Activated naive CD8-positive, alpha-beta T cell (primary cell): ENCODE measurements around the gene PITPNM3.

Source experiments
- H3K27ac Mint-ChIP-seq: one replicate; pipeline ENCODE4 v1.8.0; 2021; ENCODE audit warnings: mixed read lengths
- H3K27me3 Mint-ChIP-seq: one replicate; pipeline ENCODE4 v1.8.0; 2021; ENCODE audit warnings: mixed read lengths
- H3K36me3 Mint-ChIP-seq: one replicate; pipeline ENCODE4 v1.8.0; 2021; ENCODE audit warnings: mixed read lengths
- H3K4me1 Mint-ChIP-seq: one replicate; pipeline ENCODE4 v1.8.0; 2021; ENCODE audit warnings: low read depth, mixed read lengths
- H3K4me3 Mint-ChIP-seq: one replicate; pipeline ENCODE4 v1.8.0; 2021; ENCODE audit warnings: mild to moderate bottlenecking, mixed read lengths
- H3K9me3 Mint-ChIP-seq: one replicate; pipeline ENCODE4 v1.8.0; 2021; ENCODE audit warnings: low read depth, mixed read lengths

The PITPNM3 gene

DNA sequence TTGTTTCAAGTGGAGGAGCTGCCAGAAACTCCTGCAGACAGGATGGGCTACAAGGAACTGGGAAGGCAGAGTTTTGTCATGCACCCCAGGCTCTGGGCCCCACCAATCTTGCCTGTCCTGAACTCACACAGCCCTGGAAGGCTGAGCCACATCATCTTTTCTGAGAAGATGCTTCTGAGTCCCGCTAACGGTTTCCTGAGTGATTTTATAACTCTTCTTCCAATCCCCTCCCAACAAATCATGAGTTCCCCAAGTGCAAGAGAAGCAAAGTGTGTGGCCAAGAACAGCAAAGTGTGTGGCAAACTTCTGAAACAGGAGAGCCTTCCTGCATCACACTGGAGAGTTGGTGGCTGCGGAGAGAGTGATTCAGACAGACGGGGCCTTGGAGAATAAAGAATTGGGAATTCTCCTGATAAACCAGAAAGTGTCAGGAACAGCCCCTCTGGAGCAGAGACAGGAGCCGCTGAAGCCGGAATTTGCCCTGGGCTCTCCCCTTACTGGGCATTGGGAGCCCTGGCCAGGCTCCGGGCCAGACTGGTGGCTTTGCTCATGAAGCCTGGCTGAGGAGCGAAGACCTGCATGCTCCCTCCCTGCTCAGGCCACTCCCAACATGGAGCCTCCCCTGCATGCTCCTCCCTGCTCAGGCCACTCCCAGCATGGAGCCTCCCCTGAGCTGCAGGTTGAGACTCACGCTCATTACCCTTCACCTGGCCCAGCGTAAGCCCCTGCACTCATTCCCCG is 47.2 kb downstream of the PITPNM3 start:
- peaks cover 3% of the 10 kb centered on the region for H3K27me3 Mint-ChIP-seq
- no peak overlapping the region for H3K4me3 Mint-ChIP-seq
- no peaks in the 10 kb centered on the region for H3K4me1 Mint-ChIP-seq
- H3K9me3 Mint-ChIP-seq: no peaks in the 10 kb centered on the region
- H3K27ac Mint-ChIP-seq: no peak overlapping the region
- H3K36me3 Mint-ChIP-seq: peaks cover under 1% of the 10 kb centered on the region

DNA sequence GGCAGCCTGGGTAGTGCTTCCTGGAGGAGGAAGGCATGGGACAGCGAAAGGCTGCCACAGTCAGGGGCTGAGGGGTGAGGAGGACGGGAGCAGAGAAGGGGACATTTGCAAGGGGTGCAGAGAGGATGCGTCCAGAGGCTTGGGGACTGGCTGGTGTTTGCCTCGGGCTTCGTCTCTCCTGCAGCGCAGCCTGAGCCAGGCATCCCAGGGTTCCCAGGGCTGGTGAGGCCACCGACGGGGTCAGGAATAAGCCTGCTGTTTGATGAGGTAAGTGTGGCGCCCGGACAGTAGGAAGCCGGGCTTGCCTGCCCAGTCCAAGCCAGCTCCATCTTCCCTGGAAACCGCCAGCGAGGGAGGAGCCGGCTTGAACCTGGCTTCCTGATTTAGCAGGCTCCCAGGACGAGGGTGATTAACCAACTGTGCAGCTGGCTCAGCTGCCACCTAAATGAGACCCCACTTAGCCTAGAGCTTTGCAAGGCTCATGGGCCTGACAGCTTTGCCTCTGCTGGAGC is 47.8 kb downstream of the PITPNM3 start:
- Mint-ChIP-seq H3K4me3 (no peak overlapping the region), H3K27ac (no peak overlapping the region), H3K27me3 (peaks cover 3% of the 10 kb centered on the region), H3K9me3 (no peaks in the 10 kb centered on the region), H3K4me1 (no peaks in the 10 kb centered on the region), H3K36me3 (peaks cover 6% of the 10 kb centered on the region)

DNA sequence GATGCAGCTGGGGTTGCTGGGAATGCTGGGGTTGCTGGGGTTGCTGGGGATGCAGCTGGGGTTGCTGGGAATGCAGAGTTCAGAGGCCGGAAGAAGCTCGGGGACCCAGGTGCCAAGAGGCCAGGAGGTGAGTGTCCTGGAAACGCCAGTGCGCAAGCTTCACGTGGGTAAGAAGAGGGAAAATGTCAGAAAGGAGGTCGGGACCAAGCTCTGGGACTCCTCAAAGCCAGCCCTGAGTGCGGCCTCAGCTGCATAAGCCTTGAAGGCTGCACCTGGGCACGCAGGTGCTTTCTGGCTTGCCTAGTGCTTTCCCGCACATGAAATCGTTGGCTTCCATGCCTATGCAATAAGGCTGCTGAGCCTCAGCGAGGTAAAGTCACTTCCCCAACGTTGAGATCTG is 48.3 kb downstream of the PITPNM3 start:
- Mint-ChIP-seq H3K9me3 (no peaks in the 10 kb centered on the region), H3K4me1 (no peaks in the 10 kb centered on the region), H3K27me3 (no peaks in the 10 kb centered on the region), H3K4me3 (no peak overlapping the region), H3K36me3 (peaks cover 6% of the 10 kb centered on the region), H3K27ac (no peak overlapping the region)

DNA sequence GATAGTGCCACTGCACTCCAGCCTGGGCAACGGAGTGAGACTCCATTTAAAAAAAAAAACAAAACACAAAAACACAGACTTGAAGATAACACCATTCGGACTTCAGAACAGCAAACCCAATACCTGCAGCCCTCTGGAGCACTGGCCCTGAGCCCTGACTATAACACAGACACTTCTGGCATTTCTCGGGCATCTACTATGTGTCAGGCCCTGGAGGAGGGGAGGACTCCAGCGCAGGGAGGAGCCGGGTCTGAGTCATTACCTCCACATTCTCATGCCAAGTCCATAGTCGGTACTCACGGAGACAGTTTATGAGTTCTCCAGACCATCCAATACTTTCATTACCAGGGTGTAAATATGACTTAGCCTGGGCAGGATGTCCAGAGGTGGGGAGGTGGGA is 48.8 kb downstream of the PITPNM3 start:
- Mint-ChIP-seq H3K27ac (no peak overlapping the region), H3K9me3 (no peaks in the 10 kb centered on the region), H3K27me3 (no peaks in the 10 kb centered on the region), H3K36me3 (peaks cover 6% of the 10 kb centered on the region), H3K4me3 (no peak overlapping the region), H3K4me1 (no peaks in the 10 kb centered on the region)

DNA sequence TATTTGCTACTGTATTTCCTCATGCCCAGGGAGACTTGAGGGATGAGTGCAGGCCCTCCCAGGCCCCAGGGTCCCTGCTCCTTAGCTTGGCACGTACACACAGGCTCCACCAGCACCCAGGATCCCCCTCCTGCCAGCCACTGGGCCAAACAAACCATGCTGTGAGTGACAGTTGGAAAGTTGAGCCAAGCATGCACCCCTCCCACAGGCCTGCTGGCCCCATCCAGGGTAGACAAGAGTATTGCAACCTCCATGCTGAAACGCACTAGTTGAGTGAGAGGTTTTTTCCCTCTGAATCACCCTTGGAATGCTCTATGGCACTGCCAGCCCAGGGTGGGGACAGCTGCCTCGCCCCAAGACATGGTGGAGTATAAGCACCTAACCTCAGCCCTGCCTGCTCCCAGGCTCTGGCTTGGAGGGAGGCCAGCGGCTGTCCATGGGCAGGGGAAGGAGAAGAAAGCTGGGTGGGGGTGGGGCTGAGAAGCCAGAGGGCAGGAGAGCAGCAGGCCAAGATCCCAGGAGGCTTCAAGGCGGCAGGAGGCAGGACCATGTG is 49.6 kb downstream of the PITPNM3 start:
- H3K27me3 Mint-ChIP-seq: no peaks in the 10 kb centered on the region
- H3K9me3 Mint-ChIP-seq: no peaks in the 10 kb centered on the region
- H3K4me1 Mint-ChIP-seq: no peaks in the 10 kb centered on the region
- H3K36me3 Mint-ChIP-seq: peaks cover 6% of the 10 kb centered on the region
- H3K27ac Mint-ChIP-seq: no peak overlapping the region
- no peak overlapping the region for H3K4me3 Mint-ChIP-seq

DNA sequence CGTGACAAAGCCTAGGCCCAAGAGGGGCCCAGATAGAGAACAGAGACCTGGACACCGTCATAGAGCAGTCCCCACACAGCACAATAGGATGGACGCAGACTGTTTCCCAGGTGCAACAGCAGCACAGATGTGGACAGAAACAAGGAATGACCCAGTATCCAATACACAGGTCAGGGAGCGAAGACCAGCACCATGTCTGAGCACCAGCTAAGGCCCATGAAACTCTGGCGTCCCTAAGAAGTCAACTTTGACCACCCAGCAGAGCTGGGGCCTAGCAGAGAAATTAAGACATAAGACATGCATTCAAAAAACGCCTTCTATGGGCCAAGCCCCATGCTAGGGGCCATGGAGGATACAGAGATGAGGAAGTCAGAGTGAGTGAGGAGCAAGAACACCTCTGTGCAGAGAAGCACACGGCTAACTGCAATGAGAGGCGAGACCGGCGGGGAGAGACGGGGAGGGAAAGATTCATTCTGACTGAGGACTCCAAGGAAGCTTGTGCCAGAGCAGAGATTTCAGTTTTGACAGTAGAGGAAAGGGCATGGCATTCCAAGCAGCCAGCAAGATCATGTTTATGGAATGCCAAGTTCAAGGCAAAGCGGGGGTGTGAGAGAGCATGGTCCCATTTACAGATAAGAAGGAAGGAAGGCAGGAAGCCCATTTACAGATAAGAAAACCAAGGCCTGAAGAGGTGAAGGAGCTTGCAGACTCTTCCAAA is 50.8 kb downstream of the PITPNM3 start:
- no peak overlapping the region for H3K4me3 Mint-ChIP-seq
- H3K9me3 Mint-ChIP-seq: no peaks in the 10 kb centered on the region
- no peaks in the 10 kb centered on the region for H3K27me3 Mint-ChIP-seq
- H3K4me1 Mint-ChIP-seq: no peaks in the 10 kb centered on the region
- peaks cover 6% of the 10 kb centered on the region for H3K36me3 Mint-ChIP-seq
- no peak overlapping the region for H3K27ac Mint-ChIP-seq

DNA sequence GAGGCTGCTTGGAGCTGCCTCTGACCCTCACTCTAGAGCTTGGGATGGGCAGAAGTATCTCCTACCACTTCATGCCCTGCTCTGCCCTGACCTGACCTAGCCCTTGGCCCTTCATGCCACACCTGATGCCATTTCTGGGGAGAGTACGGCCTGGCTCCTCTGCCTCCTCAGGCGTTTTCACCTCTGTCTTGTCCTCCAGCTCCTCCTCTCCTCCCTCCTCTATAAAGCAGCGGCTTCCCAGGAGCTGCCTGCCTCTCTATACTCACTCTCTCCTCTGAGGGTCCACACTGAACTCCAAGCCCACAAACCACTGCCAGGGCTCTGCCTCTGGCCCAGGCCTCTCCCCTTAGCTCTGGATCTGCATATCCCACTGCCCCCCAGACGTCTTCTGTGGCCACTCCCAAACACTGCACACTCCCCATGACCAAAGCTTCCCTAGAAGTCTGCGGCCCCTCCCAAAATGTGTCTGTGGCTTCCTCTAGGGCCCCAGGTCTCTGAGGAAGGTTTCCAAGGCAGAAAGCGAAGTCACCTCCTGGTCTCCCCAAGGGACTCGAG is 52.6 kb downstream of the PITPNM3 start:
- H3K27me3 Mint-ChIP-seq: no peaks in the 10 kb centered on the region
- H3K9me3 Mint-ChIP-seq: no peaks in the 10 kb centered on the region
- no peaks in the 10 kb centered on the region for H3K4me1 Mint-ChIP-seq
- no peak overlapping the region for H3K27ac Mint-ChIP-seq
- peaks cover 6% of the 10 kb centered on the region for H3K36me3 Mint-ChIP-seq
- no peak overlapping the region for H3K4me3 Mint-ChIP-seq

DNA sequence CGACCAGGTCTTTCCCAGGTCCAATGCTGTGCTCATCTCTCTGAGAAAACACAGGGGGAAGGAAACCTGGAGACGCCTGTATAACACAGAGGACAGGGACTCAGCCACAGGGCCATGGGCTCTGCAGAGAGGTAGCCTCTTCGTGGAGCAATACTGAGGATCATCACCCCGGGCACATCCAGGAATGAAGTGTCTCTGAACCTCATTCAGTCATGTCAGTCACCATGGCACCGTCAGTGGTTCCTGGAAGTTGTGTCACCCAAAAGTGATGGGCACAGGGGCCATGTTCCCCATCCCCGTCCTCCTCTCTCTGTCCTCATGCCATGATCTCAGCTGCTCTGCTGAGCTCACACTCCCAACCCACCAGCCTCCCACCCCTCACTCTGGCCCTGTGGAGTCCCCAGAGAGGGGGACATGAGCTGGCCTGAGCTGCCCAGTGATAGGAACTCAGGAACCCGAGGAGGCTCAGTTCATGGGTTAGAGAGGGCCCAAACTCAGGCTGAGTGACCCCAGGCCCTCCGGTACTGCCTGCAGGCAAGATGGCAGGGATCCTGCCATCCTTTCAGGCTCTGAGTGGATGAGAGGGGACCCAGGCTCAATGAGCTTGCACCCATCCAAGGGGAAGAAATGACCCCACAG is 53.4 kb downstream of the PITPNM3 start:
- no peak overlapping the region for H3K27ac Mint-ChIP-seq
- no peaks in the 10 kb centered on the region for H3K4me1 Mint-ChIP-seq
- no peak overlapping the region for H3K4me3 Mint-ChIP-seq
- no peaks in the 10 kb centered on the region for H3K9me3 Mint-ChIP-seq
- H3K36me3 Mint-ChIP-seq: peaks cover 6% of the 10 kb centered on the region
- no peaks in the 10 kb centered on the region for H3K27me3 Mint-ChIP-seq

DNA sequence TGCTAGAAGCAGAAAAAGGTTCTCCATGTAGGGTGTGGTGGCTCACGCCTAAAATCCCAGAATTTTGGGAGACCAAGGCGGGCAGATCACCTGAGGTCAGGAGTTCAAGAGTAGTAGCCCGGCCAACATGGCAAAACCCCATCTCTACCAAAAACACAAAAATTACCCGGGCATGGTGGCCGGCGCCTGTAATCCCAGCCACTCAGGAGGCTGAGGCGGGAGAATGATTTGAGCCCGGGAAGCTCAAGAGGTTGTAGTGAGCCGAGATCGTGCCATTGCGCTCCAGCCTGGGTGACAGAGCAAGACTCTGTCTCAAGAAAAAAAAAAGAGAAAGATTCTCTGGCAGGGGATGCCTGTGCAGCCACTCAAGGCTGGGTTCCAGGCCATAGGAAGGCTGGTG is 54.2 kb downstream of the PITPNM3 start:
- Mint-ChIP-seq H3K27me3 (no peaks in the 10 kb centered on the region), H3K4me1 (no peaks in the 10 kb centered on the region), H3K9me3 (no peaks in the 10 kb centered on the region), H3K27ac (no peak overlapping the region), H3K4me3 (no peak overlapping the region), H3K36me3 (peaks cover 6% of the 10 kb centered on the region)

DNA sequence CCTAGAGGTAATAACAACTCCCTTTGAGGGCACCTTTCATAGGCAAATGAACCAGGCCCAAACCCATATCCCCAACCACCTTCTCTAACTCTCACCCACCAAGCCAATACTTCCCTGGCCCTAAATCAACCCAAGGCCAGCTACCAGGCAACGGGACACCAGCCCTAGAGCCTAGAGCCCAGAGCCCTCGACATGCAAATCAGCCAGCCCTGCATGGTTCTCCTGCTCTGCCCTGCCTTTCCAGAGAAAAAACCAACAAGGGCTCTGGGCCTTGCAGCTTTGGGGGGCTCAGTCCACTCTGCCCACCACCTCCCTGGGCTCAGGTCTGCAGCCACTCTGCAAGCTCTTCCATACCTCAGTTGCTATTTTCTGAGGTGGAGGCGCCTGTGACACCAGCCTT is 55.0 kb downstream of the PITPNM3 start:
- Mint-ChIP-seq H3K36me3 (peaks cover 6% of the 10 kb centered on the region), H3K27ac (no peak overlapping the region)

DNA sequence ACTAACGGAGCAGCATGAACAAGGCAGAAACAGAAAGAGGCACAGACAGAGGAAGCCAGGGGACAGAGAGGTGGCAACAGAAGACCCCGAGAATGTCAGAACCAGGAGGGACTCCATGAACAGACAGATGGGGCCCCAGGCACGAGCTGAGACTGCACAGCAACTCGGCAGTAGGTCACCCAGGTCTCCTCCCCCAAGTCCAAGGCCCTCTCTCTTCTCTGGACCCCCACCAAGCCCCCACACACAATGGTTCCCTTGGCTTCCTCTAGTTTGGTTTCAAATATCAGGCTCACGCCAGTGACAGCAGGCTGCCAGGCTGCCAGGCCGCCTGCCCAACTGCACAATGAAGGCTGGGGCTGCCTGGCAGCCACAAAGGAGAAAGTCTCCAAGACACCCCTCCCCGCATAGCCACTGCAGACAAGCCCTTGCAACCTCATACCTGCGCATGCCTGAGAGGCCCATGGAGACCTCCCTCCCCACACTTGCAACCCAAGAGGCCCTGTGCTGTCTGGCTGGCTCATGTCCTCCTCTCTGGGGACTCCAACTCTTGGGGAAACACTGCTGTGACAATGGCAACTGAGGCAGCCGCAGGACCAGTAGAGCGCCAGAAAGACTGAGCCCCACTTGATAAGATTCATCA is 57.3 kb downstream of the PITPNM3 start:
- Mint-ChIP-seq H3K4me1 (peaks cover 16% of the 10 kb centered on the region), H3K9me3 (no peaks in the 10 kb centered on the region), H3K36me3 (peaks cover 4% of the 10 kb centered on the region), H3K27ac (no peak overlapping the region), H3K27me3 (no peaks in the 10 kb centered on the region), H3K4me3 (no peak overlapping the region)

More for the DNA sequence above, 55.0 kb downstream of the PITPNM3 start:
- Mint-ChIP-seq H3K27me3 (no peaks in the 10 kb centered on the region), H3K9me3 (no peaks in the 10 kb centered on the region), H3K4me3 (no peak overlapping the region), H3K4me1 (peaks cover 4% of the 10 kb centered on the region)

DNA sequence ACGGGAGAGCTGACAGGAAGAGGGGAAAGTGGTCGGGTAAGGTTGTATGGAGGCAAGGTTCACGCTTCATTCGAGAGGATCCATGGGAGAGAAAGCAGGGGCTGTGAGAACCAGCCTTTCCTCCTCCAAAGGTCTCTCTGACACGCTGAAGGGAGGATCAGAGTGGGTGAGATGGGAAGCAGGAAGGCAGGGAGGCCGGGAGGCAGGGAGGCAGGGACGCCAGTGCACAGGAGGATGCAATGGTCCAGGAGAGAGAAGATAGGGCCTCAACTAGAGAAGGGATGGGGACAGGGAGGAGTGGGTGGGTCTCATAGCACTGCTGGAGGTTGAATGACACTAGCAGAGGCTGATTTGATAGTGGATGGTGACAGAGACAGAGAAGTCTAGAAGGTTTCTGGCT is 58.0 kb downstream of the PITPNM3 start:
- Mint-ChIP-seq H3K27me3 (no peaks in the 10 kb centered on the region), H3K9me3 (no peaks in the 10 kb centered on the region), H3K4me3 (no peak overlapping the region), H3K36me3 (no peaks in the 10 kb centered on the region), H3K27ac (no peak overlapping the region), H3K4me1 (peaks cover 16% of the 10 kb centered on the region)

DNA sequence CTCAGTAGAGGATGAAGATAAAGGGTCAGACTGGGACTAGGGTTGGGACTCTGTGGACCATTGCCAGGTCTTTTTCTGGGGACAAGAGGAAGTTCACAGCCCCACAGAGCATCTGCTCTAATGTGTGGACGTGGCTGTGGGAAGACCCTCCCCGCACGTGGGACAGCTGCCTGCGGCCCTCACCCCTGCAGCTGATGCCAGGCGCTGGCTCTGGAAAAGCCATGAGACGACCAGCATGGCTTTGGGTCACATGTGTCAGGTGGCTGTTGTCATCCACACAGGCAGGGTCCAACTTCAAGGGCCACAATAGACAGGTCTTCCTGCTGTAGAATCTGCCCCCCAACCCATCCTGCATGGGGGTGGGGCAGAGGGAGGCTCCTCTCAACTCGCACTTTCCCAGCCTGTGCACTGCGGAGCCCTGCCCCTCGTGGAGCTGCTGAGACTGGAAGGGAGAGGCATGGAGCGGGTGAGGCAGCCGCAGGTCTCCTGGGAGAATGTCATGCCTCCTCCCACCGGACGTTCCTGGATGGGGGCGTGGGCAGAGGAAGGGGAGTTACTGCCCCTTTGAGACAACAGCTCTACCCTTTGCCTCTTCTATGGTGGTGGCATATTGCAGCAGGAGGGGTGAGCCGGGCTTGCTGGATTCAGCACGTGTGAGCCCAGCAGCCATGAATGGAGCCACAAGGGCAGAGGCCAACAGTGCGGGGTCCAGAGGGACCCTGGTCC is 58.7 kb downstream of the PITPNM3 start:
- H3K9me3 Mint-ChIP-seq: no peaks in the 10 kb centered on the region
- peaks cover 2% of the 10 kb centered on the region for H3K36me3 Mint-ChIP-seq
- no peak overlapping the region for H3K27ac Mint-ChIP-seq
- no peak overlapping the region for H3K4me3 Mint-ChIP-seq
- peaks cover 16% of the 10 kb centered on the region for H3K4me1 Mint-ChIP-seq
- H3K27me3 Mint-ChIP-seq: no peaks in the 10 kb centered on the region
